Bladder microvascular endothelial cell (primary cell): ENCODE data around the gene RIC8B. TPM values are rescaled to one million over a fixed set of nuclear protein-coding genes. Genes with fewer than 3 reads are reported as not detected.

ENCODE experiments used
- total RNA-seq: library from RNA; depleted of rRNA; stranded (reverse); fragments of >200 nt; gene quantifications from 2 replicates; pipeline ENCODE4 v1.2.3, GENCODE V29; 2014

Gene RIC8B, protein sequence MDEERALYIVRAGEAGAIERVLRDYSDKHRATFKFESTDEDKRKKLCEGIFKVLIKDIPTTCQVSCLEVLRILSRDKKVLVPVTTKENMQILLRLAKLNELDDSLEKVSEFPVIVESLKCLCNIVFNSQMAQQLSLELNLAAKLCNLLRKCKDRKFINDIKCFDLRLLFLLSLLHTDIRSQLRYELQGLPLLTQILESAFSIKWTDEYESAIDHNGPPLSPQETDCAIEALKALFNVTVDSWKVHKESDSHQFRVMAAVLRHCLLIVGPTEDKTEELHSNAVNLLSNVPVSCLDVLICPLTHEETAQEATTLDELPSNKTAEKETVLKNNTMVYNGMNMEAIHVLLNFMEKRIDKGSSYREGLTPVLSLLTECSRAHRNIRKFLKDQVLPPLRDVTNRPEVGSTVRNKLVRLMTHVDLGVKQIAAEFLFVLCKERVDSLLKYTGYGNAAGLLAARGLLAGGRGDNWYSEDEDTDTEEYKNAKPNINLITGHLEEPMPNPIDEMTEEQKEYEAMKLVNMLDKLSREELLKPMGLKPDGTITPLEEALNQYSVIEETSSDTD
- 6.2 and 19.1 TPM in 2 replicates for total RNA-seq

GRCh38 chr12:106774005-106774807, at the start of gene RIC8B:
RIC8B (plus strand) TSS chr12:106774682; CDS start chr12:106774746, 64 bp downstream.

Other genes starting within 250 kb of the RIC8B start
- not detected in 2 replicates for gene RFX4, start 191.7 kb upstream of the RIC8B start, total RNA-seq
- 34.5 and 62.3 TPM in 2 replicates for gene TMEM263, start 181.2 kb downstream of the RIC8B start, total RNA-seq
- gene MTERF2, start 212.5 kb downstream of the RIC8B start, total RNA-seq = 3.6 and 9.9 TPM in 2 replicates